Measurements from ENCODE around the gene LACTB.

Gene LACTB

DNA sequence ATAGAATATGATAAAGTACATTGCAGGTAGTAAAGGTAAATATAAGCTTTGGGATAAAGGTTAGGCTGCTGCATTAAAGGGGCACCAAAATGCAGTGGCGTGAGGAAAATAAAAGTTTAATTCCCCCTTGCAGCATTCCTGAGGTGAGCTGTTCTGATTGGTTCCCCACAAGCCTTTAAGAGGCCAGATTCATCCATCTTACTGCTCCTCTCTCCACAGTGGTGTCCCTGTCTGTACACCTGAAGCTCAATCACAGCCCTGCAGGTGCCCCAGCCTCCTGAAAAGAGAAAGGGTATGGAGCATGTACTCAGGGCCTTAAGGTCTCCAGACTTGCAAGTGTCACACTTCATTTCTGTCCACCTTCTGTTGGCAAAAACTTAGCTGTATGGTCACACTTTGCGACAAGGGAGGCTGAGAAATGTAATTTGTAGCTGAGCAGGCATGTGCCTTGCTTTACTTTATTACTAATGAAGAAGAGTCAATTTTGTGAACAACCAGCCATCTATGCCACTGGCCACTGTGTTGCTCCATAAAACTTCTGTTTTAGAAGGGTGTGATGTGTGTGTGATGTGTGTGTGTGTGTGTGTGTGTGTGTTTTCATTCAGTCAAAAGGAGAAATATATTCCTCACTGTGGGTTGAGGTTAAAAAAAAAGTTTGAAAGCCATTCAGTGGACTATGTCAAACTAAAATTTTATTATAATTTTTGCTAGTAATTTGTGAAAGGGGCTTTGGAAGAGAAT, 12.8 kb downstream of the LACTB start:
- DNase-seq, result no peak

- DNase-seq, result no peak
Observed at GRCh38 chr15:63135281-63135680, 13.6 kb downstream of the LACTB start.

DNA sequence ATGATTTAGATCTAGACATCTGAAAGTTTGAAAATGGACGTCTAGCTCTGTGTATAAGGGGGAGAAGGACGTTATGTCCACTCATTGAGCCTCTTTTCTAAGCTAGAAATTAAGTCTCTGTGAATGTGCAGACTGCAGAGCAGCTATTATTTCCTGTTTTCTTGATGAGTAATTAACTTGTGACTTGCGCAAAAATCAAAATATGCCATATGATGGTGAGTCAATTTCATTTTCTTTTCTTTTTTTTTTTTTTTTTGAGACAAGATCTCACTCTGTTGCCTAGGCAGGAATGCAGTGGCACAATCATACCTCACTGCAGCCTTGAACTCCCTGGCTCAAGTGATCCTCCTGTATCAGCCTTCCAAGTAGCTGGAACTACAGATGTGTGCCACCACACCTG, 14.1 kb downstream of the LACTB start:
- DNase-seq, result no peak

GRCh38 chr15:63136742-63137141, 15.1 kb downstream of the LACTB start:
- no peak for DNase-seq

GRCh38 chr15:63140936-63141335, 19.3 kb downstream of the LACTB start:
- no peak for DNase-seq

- DNase-seq, result no peak
Observed at GRCh38 chr15:63145426-63145825, 23.8 kb downstream of the LACTB start.

- DNase-seq, result no peak
Observed at GRCh38 chr15:63146684-63147083, 25.0 kb downstream of the LACTB start.

DNA sequence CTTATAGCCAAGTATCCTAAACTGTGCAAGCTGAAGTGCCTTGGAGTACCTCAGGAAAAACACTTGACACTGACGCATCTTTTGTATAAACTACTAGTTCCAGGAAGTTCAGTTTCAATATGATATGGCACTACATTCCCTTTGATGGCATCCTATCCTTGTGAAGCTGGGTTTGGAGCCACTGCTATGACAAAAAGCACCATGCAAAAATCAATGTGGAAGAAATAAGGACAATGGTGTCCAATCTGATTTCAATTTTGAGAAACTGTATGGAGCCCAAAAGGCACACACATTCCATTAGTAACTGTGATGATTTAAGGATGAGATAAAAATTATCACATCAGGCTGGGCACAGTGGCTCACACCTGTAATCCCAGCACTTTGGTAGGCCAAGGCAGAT, 30.0 kb downstream of the LACTB start:
- no peak for DNase-seq

GRCh38 chr15:63155486-63155885, 33.8 kb downstream of the LACTB start:
- no peak for DNase-seq

GRCh38 chr15:63156086-63156710, 34.5 kb downstream of the LACTB start:
- DNase-seq, result no peak

DNA sequence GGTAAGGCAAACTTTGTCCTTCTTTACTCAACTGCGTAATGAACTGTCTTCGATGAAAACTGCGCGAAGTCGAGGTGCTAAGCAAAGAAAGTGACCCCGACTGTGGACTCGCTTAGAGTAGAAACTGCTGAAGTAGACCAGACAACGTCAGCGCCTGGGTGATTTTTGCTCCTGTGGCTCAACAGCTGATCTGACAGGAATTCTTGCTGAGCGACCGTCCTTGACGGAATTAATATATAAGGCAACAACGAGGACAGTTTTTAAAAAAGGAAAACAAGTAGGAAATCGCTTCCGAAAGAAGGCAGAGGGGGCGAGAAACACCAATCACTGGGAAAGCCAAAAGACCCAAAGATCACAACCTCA, 35.1 kb downstream of the LACTB start:
- DNase-seq, result peak; percentile 66

DNA sequence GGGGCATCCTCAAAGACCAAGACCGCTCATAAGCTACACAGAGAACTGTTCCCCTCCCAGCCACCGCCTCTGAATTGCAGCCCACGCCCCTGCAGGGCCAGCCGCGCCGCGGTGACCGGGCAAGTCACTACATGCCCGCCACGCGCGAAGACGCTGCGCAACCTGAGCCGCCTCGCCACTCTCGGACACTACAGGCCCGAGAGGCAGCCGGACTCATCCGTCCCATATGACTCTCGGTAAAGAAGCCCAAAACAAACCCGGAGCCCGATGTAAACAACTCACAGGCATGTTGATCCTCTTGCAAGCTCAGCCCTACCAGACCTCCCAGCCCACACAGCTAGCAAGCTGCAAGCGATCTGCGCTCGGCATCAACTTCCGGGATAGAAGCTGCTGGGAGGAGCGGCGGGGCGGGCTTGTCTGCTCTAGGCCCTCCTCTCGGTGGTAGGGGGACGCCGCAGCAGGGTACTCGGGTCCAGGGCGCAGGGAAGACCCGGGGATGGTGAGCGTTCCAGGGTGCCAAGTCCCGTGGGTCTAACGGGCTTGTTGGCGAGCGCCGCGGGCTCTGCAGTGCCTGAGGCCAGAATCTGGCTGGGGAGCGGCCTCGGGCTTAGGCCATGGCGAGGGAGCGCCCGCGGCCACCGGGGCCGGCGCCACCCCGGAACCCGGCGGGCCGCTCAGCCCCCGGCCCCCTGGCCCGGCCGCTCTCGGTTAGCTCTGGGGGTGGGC, 35.6 kb downstream of the LACTB start, which contains the start of gene RPS27L:
TSS of gene RPS27L (minus strand) at position 360 of the 726 bp plus-strand sequence. CDS start at position 288, 72 bp downstream.
- peak; percentile 96 for DNase-seq

DNA sequence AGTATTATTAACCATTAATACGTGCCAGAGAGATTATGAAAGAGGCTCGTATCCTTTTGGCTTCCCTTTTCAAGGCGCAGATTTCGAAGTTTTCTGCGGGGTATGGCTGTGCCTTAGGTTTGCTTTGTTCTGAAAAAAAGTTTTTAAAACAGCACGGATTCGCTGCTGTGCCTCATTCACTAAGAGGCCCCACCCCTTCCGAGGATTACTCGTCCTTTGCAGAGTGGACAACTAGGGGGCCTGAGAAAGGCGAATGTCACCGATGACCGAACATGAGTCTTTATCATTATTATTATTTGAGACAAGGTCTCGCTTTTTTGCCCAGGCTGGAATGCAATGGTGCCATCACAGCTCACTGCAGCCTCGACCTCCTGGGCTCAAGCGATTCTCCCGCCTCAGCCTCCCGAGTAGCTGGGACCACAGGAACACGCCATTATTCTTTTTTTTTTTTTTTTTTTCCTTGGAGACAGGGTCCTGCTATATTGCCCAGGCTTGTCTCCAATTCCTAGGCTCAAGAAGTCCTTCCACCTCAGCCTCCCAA, 36.3 kb downstream of the LACTB start:
- DNase-seq, result peak; percentile 51

GRCh38 chr15:63160638-63161037, 39.0 kb downstream of the LACTB start:
- no peak for DNase-seq

GRCh38 chr15:63163217-63163616, 41.6 kb downstream of the LACTB start:
- DNase-seq, result no peak

DNA sequence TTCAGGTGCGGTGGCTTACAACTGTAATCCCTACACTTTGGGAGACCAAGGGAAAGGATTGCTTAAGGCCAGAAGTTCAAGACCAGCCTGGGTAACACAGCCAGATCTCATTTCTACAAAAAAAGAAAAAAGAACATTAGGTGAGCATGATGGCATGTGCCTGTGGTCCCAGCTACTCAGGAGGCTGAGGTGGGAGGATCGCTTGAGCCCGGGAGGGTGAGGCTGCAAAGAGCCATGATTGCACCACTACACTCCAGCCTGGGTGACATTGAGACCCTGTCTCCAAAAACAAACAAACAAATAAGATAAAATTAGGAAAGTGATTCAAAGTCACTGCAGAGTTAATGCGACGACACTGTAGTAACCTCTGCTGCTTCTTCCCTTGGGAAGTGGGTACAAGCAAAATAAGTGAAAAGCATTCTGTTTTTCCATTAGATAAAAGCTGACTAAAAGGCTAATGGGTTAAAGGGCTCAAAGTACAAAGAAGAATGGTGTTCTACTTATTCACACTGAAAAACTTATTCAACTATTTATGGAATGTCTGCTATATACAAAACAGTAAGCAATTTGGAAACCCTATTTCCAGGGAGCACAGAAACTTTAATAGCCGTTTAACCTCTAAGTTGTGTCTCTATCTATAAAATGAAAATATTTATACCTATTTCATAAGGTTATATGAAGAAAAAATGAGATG, 43.7 kb downstream of the LACTB start:
- DNase-seq, result no peak

GRCh38 chr15:63166219-63166618, 44.6 kb downstream of the LACTB start:
- no peak for DNase-seq

DNA sequence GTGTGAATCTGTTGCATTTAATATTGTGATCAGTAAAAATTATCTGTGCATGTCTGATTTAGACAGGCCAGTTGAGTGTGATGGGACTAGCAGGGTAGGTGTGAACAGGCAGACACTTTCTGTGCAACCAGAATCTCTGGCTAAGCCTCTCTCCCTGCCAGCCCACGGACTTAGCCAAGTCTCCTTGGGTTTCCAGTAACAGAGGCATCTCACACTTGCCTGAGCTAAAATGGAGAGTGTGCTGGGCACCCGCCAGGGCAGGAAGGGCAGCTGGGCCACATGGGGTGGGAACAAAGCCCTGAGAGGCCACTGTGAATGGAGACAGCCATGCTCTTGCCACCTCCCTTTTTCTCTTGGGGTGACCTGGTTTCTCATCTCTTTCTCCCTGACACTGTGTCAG, 48.1 kb downstream of the LACTB start:
- DNase-seq, result no peak

DNA sequence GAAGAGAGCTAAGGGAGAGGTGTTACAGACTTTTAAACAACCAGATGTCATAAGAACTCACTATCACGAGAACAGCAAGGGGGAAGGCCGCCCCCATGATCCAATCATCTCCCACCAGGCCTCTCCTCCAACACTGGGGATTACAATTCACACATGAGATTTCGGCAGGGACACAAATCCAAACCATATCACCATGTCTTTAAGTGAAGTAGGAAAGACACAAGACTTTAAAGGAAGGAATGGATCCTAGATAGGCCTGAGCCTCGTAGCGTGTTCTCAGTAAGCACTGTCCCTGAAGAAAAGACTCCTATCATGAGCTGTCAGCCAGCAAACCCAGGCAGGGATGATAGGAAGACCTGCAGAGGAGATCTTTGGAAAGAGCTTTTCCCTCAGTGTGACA, 50.7 kb downstream of the LACTB start:
- DNase-seq, result no peak

DNA sequence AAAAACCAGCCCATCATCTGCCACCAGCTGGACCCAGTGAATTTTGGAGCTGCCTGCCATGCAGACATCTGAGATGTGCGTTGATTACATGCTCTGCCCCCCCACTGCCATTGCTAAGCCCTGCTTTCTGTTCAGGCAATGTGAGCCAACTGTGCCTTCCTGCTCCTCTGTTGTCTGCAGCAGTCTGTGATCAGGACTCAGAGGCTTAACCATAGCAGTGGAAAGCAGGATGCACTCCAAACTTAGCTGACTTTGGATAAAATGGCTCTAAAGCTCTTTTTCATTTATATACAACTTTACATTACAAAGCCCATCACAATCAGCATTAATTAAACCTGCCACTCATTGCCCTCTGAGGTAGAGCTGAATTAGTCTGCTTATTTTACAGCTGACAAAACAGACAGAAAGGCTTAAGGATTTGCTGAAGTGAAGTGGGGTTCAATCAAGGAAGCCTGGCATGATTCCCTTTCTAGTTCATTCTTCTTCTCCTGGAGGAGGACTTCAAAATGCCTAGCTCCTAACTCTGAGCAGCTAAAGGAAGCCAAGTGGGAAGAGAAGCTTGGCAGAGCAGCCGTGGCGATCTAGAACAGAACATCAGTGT, 51.3 kb downstream of the LACTB start:
- DNase-seq, result no peak

- DNase-seq, result no peak
Observed at GRCh38 chr15:63176302-63176701, 54.6 kb downstream of the LACTB start.

GRCh38 chr15:63178034-63178433, 56.4 kb downstream of the LACTB start:
- DNase-seq, result no peak

DNA sequence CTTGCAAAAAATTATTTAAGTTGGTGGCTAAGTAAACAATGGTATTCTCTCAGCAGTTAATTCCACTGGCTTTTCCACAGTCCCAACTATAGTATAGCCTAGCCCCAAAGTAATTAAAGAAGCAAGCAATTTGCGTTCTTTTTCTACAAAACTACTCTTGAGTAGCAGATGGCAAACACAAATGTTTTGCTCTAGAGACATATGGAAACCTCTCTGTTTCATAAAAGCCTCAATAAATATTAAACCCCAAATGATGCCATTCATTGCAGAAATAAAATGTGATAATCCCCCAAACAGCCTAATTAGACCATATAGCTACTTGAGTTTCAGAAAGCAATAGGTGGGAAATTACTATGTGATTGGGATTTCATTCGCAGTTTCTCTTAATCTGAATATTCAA, 59.1 kb downstream of the LACTB start:
- no peak for DNase-seq

All from NCI-H1105 treated with DMSO at 0.1 percent for 48 hours (cell line).